Activated T-helper 1 cell treated with Interleukin-2 at 50 U/mL for 16 hours (primary cell): ENCODE data around the gene CEP128.

Experiments used
- DNase-seq: peaks from one replicate; pipeline ENCODE4 v3.0.0-alpha.2; 2020; ENCODE audit warnings: low read depth

The CEP128 gene

DNA sequence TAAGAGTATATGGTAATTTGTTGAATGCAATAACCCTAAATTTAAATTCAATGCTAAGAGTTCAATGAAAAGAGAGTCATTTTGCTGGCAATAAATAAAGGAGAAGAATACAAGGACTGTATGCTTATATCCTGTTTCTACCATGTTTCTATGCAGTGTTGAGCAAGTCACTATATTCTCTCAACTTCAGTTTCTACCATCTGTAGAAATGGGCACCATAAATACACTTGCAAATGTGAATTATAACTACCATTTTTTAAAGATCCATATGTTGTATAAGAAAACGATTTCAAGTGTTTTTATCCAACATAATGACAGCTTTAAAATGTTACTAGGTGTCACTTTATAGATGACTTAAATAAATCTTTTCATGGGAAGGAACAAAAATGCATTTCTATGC is 170.3 kb downstream of the CEP128 start:
- no peak for DNase-seq

- no peak for DNase-seq
Measured at GRCh38 chr14:80770114-80770908, 171.2 kb downstream of the CEP128 start.

DNA sequence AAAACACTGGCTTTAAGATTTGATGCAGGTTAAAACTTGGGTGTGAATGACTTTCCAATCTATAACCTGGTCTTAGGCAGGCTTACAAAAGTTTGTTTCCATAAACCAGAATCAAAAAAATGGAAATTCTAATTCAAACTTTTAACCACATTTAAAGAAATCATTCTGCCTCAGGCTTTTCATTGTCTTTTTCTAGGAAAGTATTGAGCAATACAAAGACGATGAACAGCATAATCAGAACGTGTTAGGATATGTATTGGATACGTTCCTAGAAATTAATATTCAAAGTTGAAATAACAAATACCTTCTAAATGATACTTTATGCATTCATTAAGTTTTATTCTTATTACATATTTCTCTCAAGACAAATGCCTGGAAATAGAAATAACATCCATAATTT is 172.9 kb downstream of the CEP128 start:
- no peak for DNase-seq

DNA sequence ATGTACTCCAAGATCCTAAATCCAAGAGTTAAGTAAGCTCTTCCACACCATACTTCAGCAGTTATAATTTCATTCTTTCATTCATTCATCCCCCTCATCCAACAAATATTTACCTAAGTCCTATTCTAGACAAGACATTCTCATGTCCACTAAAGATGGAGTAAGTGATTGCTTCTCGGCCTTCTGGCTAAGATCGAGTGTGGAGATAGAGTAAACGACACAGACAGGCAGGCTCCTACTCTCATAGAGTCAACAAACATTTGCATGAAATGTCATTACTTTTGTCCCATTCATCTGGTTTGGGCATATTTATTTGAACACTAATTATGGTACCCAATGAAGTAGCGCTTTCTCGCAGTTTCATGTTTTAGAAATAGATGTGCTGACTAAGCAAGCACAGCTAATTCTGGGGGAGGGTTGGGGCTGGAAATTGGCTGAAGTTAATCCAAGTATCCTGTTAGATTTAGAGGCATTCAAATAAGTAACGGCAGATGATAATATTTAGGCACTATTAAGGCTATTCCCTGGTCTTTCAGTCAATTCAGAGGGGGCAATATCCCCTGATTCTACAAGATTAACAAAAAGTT is 176.5 kb downstream of the CEP128 start:
- no peak for DNase-seq

DNA sequence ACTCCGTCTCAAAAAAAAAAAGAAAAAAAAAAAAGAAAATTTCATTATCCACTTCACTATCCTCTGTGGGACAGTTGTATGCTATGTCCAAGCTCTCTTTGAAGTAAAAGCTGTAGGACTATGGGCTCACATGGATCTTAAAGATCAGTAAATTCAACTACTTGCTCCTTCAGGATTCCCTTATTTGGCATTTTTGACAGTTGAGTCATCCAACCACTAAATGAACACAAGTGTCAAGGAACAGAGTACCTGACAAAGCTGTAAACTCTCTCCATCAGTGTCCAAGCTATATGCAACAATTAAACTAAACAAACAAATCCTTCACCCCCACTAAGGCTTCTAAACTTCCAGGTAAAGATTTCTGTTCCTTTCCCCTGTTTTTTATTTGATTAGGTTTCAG is 177.0 kb downstream of the CEP128 start:
- DNase-seq = no peak

- DNase-seq = no peak
Measured at GRCh38 chr14:80762641-80763228, 178.8 kb downstream of the CEP128 start.

DNA sequence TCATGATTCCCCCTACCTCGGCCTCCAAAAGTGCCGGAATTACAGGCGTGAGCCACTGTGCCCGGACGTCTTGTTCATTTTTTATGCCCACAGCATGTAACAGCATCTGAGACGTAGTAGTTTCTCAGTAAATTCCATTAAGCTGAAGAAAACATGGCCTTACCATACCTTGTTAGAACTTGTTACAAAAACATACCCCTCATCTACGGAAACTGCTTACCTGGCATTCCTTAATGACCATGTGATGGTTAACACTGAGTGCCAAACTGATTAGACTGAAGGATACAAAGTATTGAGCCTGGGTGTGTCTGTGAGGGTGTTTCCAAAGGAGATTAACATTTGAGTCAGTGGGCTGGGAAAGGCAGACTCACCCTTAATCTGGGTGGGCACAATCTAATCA is 186.8 kb downstream of the CEP128 start:
- DNase-seq = no peak

GRCh38 chr14:80751285-80751684 is 190.3 kb downstream of the CEP128 start:
- no peak for DNase-seq

DNA sequence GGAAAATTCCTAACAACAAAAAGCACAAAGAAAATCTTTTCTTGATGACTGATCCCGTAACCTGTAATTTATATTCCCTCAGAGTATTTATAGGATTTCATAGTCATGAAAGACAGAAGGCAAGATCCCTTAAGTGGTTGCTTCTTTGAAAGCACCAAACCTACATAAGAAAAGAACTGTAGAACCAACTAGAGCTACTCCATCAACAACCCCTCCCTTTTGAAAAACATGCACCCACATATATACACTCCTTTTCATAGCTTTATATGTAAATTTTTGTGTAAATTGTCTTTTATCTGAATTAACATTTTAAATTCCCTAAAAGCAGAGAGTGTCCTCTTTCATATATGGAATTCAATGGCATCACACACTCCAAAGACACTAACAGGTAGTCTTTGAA is 215.3 kb downstream of the CEP128 start:
- no peak for DNase-seq

- no peak for DNase-seq
Measured at GRCh38 chr14:80718940-80719339, 222.6 kb downstream of the CEP128 start.

DNA sequence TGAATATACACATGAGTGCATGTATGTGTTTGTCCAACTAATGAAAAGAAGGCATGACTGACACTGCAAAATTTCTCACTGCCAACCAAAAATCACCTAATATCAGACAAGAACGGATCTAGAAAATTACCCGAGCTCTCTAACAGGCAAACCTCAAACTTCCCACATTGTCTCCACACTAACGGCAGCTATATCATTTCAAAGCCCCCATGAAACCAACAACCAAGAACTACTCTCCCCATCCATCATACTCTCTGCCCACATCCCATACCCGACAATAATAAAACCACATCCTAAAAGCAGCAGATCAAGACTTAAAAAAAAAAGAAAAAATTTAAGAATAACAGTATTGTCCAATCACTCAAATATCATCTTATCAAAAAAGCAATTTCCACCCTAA is 227.1 kb downstream of the CEP128 start:
- no peak for DNase-seq

DNA sequence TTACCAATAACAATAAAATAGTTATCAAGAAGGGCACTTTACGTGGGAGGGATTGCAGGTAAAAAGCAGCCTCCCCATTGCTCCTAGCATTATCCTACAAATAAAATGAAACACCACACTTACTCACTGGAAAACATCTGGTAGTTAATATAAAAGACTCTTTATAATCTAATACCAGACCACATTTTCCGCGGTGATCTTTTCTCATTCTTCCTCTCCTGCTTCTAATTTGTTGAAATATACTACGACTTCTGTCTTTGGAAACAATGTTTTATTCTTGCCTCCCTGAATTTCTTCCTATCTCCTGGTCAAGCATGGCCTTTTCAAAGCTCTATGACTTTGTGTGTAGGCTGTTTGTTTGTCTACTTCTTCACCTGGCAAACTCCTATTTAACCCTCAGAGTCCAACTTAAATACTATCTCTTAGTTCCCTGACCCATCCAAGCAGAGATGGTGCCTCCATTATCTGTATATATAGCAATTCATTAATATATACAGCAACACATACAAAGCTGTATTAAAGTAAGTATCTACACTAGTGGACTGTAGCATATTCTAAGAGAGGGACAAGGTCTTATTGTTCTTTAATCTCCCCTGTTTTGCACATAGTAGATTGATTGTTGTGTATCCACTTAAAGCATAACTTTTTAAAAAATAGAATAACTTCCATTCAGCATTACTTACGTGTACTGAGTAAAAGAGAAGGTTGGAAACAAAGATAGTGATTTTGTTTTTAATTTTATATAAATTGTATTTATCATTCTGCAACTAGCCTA is 228.3 kb downstream of the CEP128 start:
- no peak for DNase-seq

DNA sequence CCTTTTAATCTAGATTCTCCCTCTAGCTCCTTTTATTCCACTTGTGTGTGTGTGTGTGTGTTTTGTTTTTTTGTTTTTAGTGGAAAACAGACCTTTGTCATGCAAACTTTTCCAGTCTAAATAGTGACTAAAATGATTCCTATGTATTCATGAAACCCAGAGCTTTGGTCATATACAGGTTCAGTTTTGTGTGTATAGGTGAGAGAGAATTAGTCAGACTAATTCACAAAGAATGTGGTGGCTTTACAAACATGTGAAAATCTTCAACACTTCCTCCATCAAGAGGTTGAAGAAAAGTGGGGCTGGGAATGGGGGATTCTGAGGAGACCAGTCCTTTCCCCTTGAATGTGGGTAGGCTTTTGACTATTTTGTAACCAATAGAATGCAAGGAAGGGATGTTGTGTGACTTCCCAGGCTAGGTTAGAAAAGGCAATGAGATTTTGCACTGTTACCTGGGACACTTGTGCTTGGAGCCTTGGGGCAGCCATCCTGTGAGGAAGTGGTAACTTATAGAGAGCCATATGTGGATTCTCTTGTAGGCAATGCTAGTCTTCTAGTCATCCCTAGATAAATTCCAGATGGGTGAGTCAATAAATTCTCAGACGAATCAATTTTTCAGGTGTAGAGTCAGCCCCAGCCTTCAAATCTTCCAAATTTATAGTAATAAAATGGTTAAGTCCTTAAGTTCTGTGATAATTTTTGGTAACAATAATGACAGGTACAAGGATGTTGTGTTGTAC is 236.1 kb downstream of the CEP128 start:
- no peak for DNase-seq

DNA sequence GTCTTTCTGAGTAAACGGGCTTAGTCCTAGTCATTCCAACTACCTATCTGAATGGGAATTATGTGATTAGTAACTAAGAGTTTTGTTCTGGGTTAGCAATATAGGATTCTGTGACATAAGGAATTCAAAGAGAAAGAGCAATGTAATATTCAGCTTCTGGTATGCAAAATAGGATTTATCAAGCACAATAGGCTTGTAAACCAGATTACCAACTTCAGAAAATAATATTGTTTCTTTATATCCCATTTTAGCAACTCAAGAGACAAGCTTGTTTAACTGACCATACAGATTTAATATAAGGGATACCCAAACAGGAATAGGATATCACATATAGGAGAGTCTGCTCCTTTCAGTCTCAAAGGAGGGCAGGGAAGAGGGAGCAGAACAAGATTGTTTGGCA is 240.9 kb downstream of the CEP128 start:
- DNase-seq = no peak

DNA sequence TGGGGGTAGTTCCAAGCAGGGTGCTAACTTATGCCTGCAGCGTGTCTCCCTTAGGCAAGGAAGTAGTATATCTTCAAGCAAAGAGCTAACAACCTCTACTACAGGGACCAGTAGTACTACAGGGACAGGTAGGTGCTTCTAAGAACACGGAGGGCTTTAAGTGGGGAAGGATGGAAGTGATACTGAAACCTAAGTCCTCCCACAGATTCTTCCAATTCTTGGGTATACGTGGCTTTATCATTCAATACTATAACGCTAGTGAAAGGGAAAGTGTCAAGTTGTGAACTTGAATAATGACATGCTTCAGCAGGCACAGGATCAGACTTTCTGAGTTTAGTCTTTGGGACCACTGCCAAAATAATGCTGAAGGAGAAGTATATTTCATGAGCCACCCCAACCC is 241.7 kb downstream of the CEP128 start:
- no peak for DNase-seq

GRCh38 chr14:80698974-80699373 is 242.6 kb downstream of the CEP128 start:
- no peak for DNase-seq

DNA sequence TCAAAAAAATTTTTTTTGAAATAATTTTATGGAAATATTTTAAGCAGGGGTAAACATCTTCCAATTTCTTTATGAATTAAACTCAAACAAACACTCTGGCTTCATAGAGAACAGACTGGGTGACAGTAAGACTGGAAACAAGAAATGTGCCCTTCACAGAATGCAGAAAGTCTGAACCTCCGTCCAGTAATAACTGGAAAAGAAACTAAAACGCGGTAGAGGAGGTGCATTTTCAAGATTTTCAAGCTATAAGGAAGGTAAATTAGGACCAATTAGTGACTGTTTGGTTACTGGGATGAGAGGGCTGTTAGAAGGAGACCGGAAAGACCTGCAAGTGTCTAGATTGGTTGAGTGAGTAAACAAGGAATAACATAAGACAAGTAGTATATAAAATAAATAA is 245.7 kb downstream of the CEP128 start:
- DNase-seq = no peak

DNA sequence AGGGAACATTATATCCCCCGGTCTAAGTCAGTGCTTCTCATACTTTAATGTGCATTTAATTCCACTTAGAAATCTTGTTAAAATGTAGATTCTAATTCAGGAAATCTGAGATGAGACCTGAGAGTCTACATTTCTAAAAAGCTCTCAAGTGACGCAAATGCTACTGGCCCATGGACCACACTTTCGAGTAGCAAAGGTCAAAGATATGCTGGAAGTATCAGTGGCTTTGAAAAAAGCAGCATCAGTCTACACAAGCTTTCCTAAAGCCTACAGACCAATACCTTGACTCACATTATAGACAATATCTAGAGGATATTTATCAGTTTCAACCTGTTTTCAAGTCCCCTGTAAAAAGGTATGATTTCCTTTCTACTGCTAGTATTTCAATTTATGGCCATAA is 248.6 kb downstream of the CEP128 start:
- no peak for DNase-seq

- no peak for DNase-seq
Measured at GRCh38 chr14:80681651-80682050, 259.9 kb downstream of the CEP128 start.

GRCh38 chr14:80679273-80679672 is 262.3 kb downstream of the CEP128 start:
- DNase-seq = no peak

DNA sequence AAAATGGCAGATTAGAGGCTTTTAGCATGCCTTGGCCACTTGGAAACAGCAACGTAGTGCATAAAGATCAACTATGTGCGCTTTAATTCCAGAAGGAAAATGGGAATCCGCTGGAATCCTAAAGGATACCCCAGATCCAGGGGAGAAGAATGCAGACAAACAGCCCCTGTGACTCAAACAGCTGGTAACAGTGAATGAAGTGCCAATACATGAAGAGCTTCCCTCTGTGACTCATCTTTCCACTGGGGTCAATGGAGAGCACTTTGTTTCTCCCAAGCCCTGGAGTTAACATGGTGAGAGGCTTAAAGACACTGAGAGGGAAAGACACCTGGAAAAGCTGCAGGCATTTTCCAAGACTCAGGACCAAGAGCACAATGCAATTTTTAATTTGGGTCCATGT is 263.1 kb downstream of the CEP128 start:
- no peak for DNase-seq

DNA sequence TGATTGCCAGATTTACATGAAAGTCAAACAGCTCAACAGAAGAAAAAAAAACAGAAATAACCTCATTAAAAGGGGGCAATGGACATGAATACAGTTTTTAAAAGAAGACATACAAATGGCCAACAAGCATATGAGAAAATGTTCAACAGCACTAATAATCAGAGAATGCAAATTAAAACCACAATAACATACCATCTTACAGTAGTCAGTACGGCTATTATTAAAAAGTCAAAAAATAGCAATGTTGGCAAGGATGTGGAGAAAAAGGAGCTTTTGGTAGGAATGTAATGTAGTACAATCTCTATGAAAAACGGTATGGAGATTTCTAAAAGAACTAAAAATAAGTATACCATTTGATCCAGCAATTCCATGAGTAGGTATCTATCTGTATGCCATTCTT is 272.1 kb downstream of the CEP128 start:
- DNase-seq = no peak
